ENCODE data around the gene NRDC.

Gene NRDC

GRCh38 chr1:51789342-51789741 is 89.2 kb downstream of the NRDC start:
- DNase-seq (ENCODE audit: low read depth, low spot score): no peak
- TF ChIP-seq, protein P1, sequence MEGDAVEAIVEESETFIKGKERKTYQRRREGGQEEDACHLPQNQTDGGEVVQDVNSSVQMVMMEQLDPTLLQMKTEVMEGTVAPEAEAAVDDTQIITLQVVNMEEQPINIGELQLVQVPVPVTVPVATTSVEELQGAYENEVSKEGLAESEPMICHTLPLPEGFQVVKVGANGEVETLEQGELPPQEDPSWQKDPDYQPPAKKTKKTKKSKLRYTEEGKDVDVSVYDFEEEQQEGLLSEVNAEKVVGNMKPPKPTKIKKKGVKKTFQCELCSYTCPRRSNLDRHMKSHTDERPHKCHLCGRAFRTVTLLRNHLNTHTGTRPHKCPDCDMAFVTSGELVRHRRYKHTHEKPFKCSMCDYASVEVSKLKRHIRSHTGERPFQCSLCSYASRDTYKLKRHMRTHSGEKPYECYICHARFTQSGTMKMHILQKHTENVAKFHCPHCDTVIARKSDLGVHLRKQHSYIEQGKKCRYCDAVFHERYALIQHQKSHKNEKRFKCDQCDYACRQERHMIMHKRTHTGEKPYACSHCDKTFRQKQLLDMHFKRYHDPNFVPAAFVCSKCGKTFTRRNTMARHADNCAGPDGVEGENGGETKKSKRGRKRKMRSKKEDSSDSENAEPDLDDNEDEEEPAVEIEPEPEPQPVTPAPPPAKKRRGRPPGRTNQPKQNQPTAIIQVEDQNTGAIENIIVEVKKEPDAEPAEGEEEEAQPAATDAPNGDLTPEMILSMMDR (IDR thresholded peaks at IDR 0.05; ENCODE audit: low read depth, low read length): no peak
- in situ Hi-C loops (cut with HindIII; ENCODE audit: low sequenced_read_pairs): no loop called here
- no peak overlapping the region for H3K4me3 ChIP-seq (ENCODE audit: low read depth, low read length)

GRCh38 chr1:51788938-51789337 is 89.6 kb downstream of the NRDC start:
- no peak for DNase-seq (ENCODE audit: low read depth, low spot score)
- H3K4me3 ChIP-seq (ENCODE audit: low read depth, low read length): no peak overlapping the region
- in situ Hi-C loops (cut with HindIII; ENCODE audit: low sequenced_read_pairs): no loop called here
- TF ChIP-seq, protein P1 (IDR thresholded peaks at IDR 0.05; ENCODE audit: low read depth, low read length): no peak

GRCh38 chr1:51784997-51785421 is 93.5 kb downstream of the NRDC start:
- no peak overlapping the region for H3K4me3 ChIP-seq (ENCODE audit: low read depth, low read length)
- TF ChIP-seq, protein P1 (IDR thresholded peaks at IDR 0.05; ENCODE audit: low read depth, low read length): no peak
- in situ Hi-C loops (cut with HindIII; ENCODE audit: low sequenced_read_pairs): no loop called here
- DNase-seq (ENCODE audit: low read depth, low spot score): no peak

DNA sequence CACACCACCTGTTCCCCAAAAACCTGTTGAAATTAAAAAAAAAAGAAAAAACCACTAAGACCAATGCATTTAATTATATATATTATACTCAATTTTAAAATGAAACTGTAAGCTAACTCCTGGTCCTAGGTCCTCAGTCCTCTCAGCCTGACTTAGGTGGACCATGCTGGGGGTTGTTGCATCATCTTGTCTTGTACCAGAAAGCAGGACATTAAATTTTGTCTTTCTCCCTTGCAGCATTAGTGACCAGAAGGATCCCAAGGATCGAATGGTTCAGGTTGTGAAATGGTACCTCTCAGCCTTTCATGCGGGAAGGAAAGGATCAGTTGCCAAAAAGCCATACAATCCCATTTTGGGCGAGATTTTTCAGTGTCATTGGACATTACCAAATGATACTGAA is 97.6 kb downstream of the NRDC start:
- in situ Hi-C loops (cut with HindIII; ENCODE audit: low sequenced_read_pairs): no loop called here
- no peak overlapping the region for H3K4me3 ChIP-seq (ENCODE audit: low read depth, low read length)
- TF ChIP-seq, protein P1 (IDR thresholded peaks at IDR 0.05; ENCODE audit: low read depth, low read length): no peak
- DNase-seq (ENCODE audit: low read depth, low spot score): no peak

GRCh38 chr1:51776408-51776807 is 102.1 kb downstream of the NRDC start:
- H3K4me3 ChIP-seq (ENCODE audit: low read depth, low read length): no peak overlapping the region
- no peak for DNase-seq (ENCODE audit: low read depth, low spot score)
- TF ChIP-seq, protein P1 (IDR thresholded peaks at IDR 0.05; ENCODE audit: low read depth, low read length): no peak
- in situ Hi-C loops (cut with HindIII; ENCODE audit: low sequenced_read_pairs): no loop called here

GRCh38 chr1:51768971-51769588 is 109.4 kb downstream of the NRDC start:
- TF ChIP-seq, protein P1 (IDR thresholded peaks at IDR 0.05; ENCODE audit: low read depth, low read length): peak; percentile 77
- H3K4me3 ChIP-seq (ENCODE audit: low read depth, low read length): no peak overlapping the region
- in situ Hi-C loops (cut with HindIII; ENCODE audit: low sequenced_read_pairs): no loop called here
- DNase-seq (ENCODE audit: low read depth, low spot score): peak; percentile 76
